Smooth muscle cell (in vitro differentiated cells): ENCODE data around the gene KRTAP4-1. TPM values are rescaled to one million over a fixed set of nuclear protein-coding genes. Genes with fewer than 3 reads are reported as not detected.

Source experiments
- DNase-seq: peaks from one replicate; lab custom pipeline; 2025; ENCODE audit not compliant: unreplicated experiment; lab: John Stamatoyannopoulos, UW
- H2AFZ ChIP-seq: fragments of 200-600 bp; sonication (generic); 2 replicates; pipeline ENCODE4 v1.6.0; 2016; ENCODE audit warnings: antibody characterized with exemption, low read depth, mild to moderate bottlenecking
- H3F3A ChIP-seq: fragments of 200-600 bp; sonication (generic); 2 replicates; pipeline ENCODE4 v1.6.0; 2017; ENCODE audit warnings: antibody characterized with exemption, low read depth
- H3K27ac ChIP-seq: fragments of 200-600 bp; sonication (generic); 2 replicates; pipeline ENCODE4 v1.5.1; 2016; ENCODE audit warnings: low read depth, mild to moderate bottlenecking
- H3K27me3 ChIP-seq: fragments of 200-600 bp; sonication (generic); 2 replicates; pipeline ENCODE4 v1.6.1; 2016; ENCODE audit warnings: low read depth, mild to moderate bottlenecking
- H3K36me3 ChIP-seq: fragments of 200-600 bp; sonication (generic); 2 replicates; pipeline ENCODE4 v1.5.1; 2016; ENCODE audit warnings: low read depth
- H3K4me1 ChIP-seq: fragments of 200-600 bp; sonication (generic); 2 replicates; pipeline ENCODE4 v1.5.1; 2016; ENCODE audit warnings: low read depth
- H3K4me2 ChIP-seq: fragments of 200-600 bp; sonication (generic); 2 replicates; pipeline ENCODE4 v1.6.0; 2016; ENCODE audit warnings: mild to moderate bottlenecking
- H3K4me3 ChIP-seq: fragments of 200-600 bp; sonication (generic); 2 replicates; pipeline ENCODE4 v1.5.1; 2016; ENCODE audit warnings: mild to moderate bottlenecking
- H3K79me2 ChIP-seq: fragments of 200-600 bp; sonication (generic); 2 replicates; pipeline ENCODE4 v1.6.0; 2016; ENCODE audit warnings: low read depth, mild to moderate bottlenecking
- H3K9ac ChIP-seq: fragments of 200-600 bp; sonication (generic); 2 replicates; pipeline ENCODE4 v1.6.0; 2016; ENCODE audit warnings: low read depth
- H3K9me3 ChIP-seq: fragments of 200-600 bp; sonication (generic); replicated peaks from 2 replicates; pipeline ENCODE4 v1.5.1; 2016; ENCODE audit warnings: low read depth
- H4K20me1 ChIP-seq: fragments of 200-600 bp; sonication (generic); 2 replicates; pipeline ENCODE4 v1.6.0; 2016; ENCODE audit warnings: low read depth
- CTCF ChIP-seq: fragments of 200-600 bp; sonication (generic); IDR thresholded peaks from 2 replicates; pipeline ENCODE4 v1.5.1; 2017; ENCODE audit warnings: borderline replicate concordance, mild to moderate bottlenecking, antibody characterized with exemption; ENCODE audit not compliant: insufficient read depth, poor library complexity, severe bottlenecking
- WGBS: methylation state at CpG from one replicate; pipeline ENCODE4 v1.1.7; 2016; ENCODE audit warnings: low lambda C conversion rate; 5-methylcytosine and 5-hydroxymethylcytosine counted together
- polyA plus RNA-seq: library from polyadenylated mRNA; unstranded; fragments of >200 nt; fragmentation: Nextera tagmentation; extraction: Ambion mirVana; gene quantifications from 2 replicates; pipeline ENCODE4 v1.2.1, GENCODE V29; 2016
- total RNA-seq: library from RNA; depleted of rRNA; stranded (reverse); fragments of >200 nt; gene quantifications from 2 replicates; pipeline ENCODE4 v1.2.3, GENCODE V29; 2014

The KRTAP4-1 gene
- total and polyA plus RNA-seq, 2 experiments from 2014 or later = not detected

- Histone ChIP-seq H3F3A (no peaks in the 10 kb centered on the region), H3K27me3 (no peaks in the 10 kb centered on the region), H3K9ac (no peak within 1 kb of the TSS), H4K20me1 (no peaks in the 10 kb centered on the region), H3K4me2 (no peak within 1 kb of the TSS), H3K4me1 (no peaks in the 10 kb centered on the region), H3K79me2 (no peaks in the 10 kb centered on the region), H2AFZ (no peak within 1 kb of the TSS), H3K4me3 (no peak within 1 kb of the TSS), H3K36me3 (no peaks in the 10 kb centered on the region), H3K9me3 (no peaks in the 10 kb centered on the region), H3K27ac (peak within 1 kb of the TSS; percentile 16)
- TF ChIP-seq CTCF = no peak
- no peak for DNase-seq
- 98% methylated on average over 7 of the region's 7 CpGs for WGBS
Observed at GRCh38 chr17:41177727-41178271, 6.9 kb downstream of the KRTAP4-1 start, which contains the start of gene KRTAP4-2. KRTAP4-2 (minus strand) TSS chr17:41178221; CDS start chr17:41178164, 57 bp downstream.

GRCh38 chr17:41176744-41177387, 7.8 kb downstream of the KRTAP4-1 start:
- no peaks in the 10 kb centered on the region for H3F3A ChIP-seq
- whole genome bisulfite sequencing = 87% methylated on average over 3 of the region's 3 CpGs

GRCh38 chr17:41171886-41172285, 12.8 kb downstream of the KRTAP4-1 start:
- Histone ChIP-seq H4K20me1 (no peaks in the 10 kb centered on the region), H3K79me2 (no peaks in the 10 kb centered on the region), H3K9ac (no peak overlapping the region), H3K4me3 (no peak overlapping the region), H2AFZ (no peak overlapping the region), H3K27ac (no peak overlapping the region), H3K36me3 (no peaks in the 10 kb centered on the region), H3K4me2 (no peak overlapping the region), H3F3A (no peaks in the 10 kb centered on the region), H3K27me3 (peaks cover 10% of the 10 kb centered on the region), H3K4me1 (no peaks in the 10 kb centered on the region), H3K9me3 (no peaks in the 10 kb centered on the region)
- TF ChIP-seq CTCF = no peak
- DNase-seq = no peak
- WGBS = 93% methylated on average over 2 of the region's 2 CpGs

More at GRCh38 chr17:41176744-41177387, 7.8 kb downstream of the KRTAP4-1 start:
- Histone ChIP-seq H2AFZ (no peak overlapping the region), H3K27me3 (no peaks in the 10 kb centered on the region), H3K9me3 (no peaks in the 10 kb centered on the region), H3K4me2 (no peak overlapping the region), H4K20me1 (no peaks in the 10 kb centered on the region), H3K4me1 (no peaks in the 10 kb centered on the region), H3K9ac (no peak overlapping the region), H3K36me3 (no peaks in the 10 kb centered on the region), H3K79me2 (no peaks in the 10 kb centered on the region), H3K27ac (no peak overlapping the region), H3K4me3 (no peak overlapping the region)
- TF ChIP-seq CTCF = no peak
- no peak for DNase-seq
